ENCODE measurements around the gene ARMC2. TPM values are rescaled to one million over a fixed set of nuclear protein-coding genes. Genes with fewer than 3 reads are reported as not detected.

The ARMC2 gene
- total and polyA plus RNA-seq, 2 experiments from 2014 or later = 0.97 to 4.4 TPM

GRCh38 chr6:108839083-108839642, 9.1 kb upstream of the ARMC2 start:
- Histone ChIP-seq H3K4me2 (ENCODE audit: unreplicated experiment) (no peak overlapping the region), H2AFZ (no peak overlapping the region), H3K79me2 (ENCODE audit: insufficient read depth) (no peaks in the 10 kb centered on the region), H3K36me3 (ENCODE audit: low read depth) (no peaks in the 10 kb centered on the region), H3K4me1 (ENCODE audit: insufficient read depth) (no peaks in the 10 kb centered on the region), H4K20me1 (ENCODE audit: insufficient read depth) (no peaks in the 10 kb centered on the region), H3K4me3 (no peak overlapping the region), H3K9ac (no peak overlapping the region), H3K9me3 (ENCODE audit: low read depth) (no peaks in the 10 kb centered on the region), H3F3A (ENCODE audit: insufficient read depth) (peaks cover 6% of the 10 kb centered on the region; the same call in 1 of the 2 replicates), H3K27me3 (replicated peaks; ENCODE audit: insufficient read depth) (no peaks in the 10 kb centered on the region), H3K27ac (no peak overlapping the region), H3K9me2 (ENCODE audit: insufficient read depth) (no peaks in the 10 kb centered on the region)
- DNase-seq = no peak
- TF ChIP-seq EZH2phosphoT487 (IDR thresholded peaks at IDR 0.05; ENCODE audit: insufficient read depth, low read depth) (no peak), EZH2 (IDR thresholded peaks at IDR 0.05; ENCODE audit: insufficient read depth, poor library complexity, severe bottlenecking) (no peak)
- in situ Hi-C loops (cut with MboI) = loop anchor here (10.0 kb wide), 1 partner anchor 294 kb away; no protein-coding TSS in a partner anchor
- 59 to 68% methylated on average over 9 of the region's 9 CpGs for WGBS, 2 experiments (ENCODE audit: low coverage in 1 of 2, low lambda C conversion rate in 2 of 2, missing lambda C conversion rate in 2 of 2)

GRCh38 chr6:108840919-108841318, 7.3 kb upstream of the ARMC2 start:
- DNase-seq = no peak
- H3K9ac ChIP-seq = no peak overlapping the region
- H3K9me2 ChIP-seq (ENCODE audit: insufficient read depth) = no peaks in the 10 kb centered on the region
- no peaks in the 10 kb centered on the region for H3K79me2 ChIP-seq (ENCODE audit: insufficient read depth)
- H3K9me3 ChIP-seq (ENCODE audit: low read depth) = no peaks in the 10 kb centered on the region
- in situ Hi-C loops (cut with MboI) = no loop called here
- 91 to 92% methylated on average over 4 of the region's 4 CpGs for WGBS, 2 experiments (ENCODE audit: low coverage in 1 of 2, low lambda C conversion rate in 2 of 2, missing lambda C conversion rate in 2 of 2)
- no peaks in the 10 kb centered on the region for H4K20me1 ChIP-seq (ENCODE audit: insufficient read depth)
- H3K4me2 ChIP-seq (ENCODE audit: unreplicated experiment) = no peak overlapping the region
- H3F3A ChIP-seq (ENCODE audit: insufficient read depth) = 0 out of 2 replicates have a peak, but pooled peaks cover under 1% of the 10 kb centered on the region
- no peak overlapping the region for H2AFZ ChIP-seq
- H3K27ac ChIP-seq = no peak overlapping the region
- H3K27me3 ChIP-seq (replicated peaks; ENCODE audit: insufficient read depth) = no peaks in the 10 kb centered on the region
- no peaks in the 10 kb centered on the region for H3K36me3 ChIP-seq (ENCODE audit: low read depth)
- H3K4me3 ChIP-seq = no peak overlapping the region
- H3K4me1 ChIP-seq (ENCODE audit: insufficient read depth) = no peaks in the 10 kb centered on the region
- no peak for TF ChIP-seq EZH2phosphoT487 (IDR thresholded peaks at IDR 0.05; ENCODE audit: insufficient read depth, low read depth)
- no peak for TF ChIP-seq EZH2 (IDR thresholded peaks at IDR 0.05; ENCODE audit: insufficient read depth, poor library complexity, severe bottlenecking)

GRCh38 chr6:108841377-108841855, 6.8 kb upstream of the ARMC2 start:
- H3K36me3 ChIP-seq (ENCODE audit: low read depth) = no peaks in the 10 kb centered on the region
- no peaks in the 10 kb centered on the region for H3K9me3 ChIP-seq (ENCODE audit: low read depth)
- no peaks in the 10 kb centered on the region for H3K79me2 ChIP-seq (ENCODE audit: insufficient read depth)
- no peak for DNase-seq
- no peak overlapping the region for H2AFZ ChIP-seq
- H3K4me3 ChIP-seq = no peak overlapping the region
- H3K9ac ChIP-seq = no peak overlapping the region
- no peaks in the 10 kb centered on the region for H3K27me3 ChIP-seq (replicated peaks; ENCODE audit: insufficient read depth)
- in situ Hi-C loops (cut with MboI) = no loop called here
- TF ChIP-seq EZH2phosphoT487 (IDR thresholded peaks at IDR 0.05; ENCODE audit: insufficient read depth, low read depth) = no peak
- no peak for TF ChIP-seq EZH2 (IDR thresholded peaks at IDR 0.05; ENCODE audit: insufficient read depth, poor library complexity, severe bottlenecking)
- no peaks in the 10 kb centered on the region for H3F3A ChIP-seq (ENCODE audit: insufficient read depth)
- H3K4me1 ChIP-seq (ENCODE audit: insufficient read depth) = no peaks in the 10 kb centered on the region
- H4K20me1 ChIP-seq (ENCODE audit: insufficient read depth) = no peaks in the 10 kb centered on the region
- no peaks in the 10 kb centered on the region for H3K9me2 ChIP-seq (ENCODE audit: insufficient read depth)
- no peak overlapping the region for H3K4me2 ChIP-seq (ENCODE audit: unreplicated experiment)
- no peak overlapping the region for H3K27ac ChIP-seq
- WGBS, 2 experiments (ENCODE audit: low coverage in 1 of 2, low lambda C conversion rate in 2 of 2, missing lambda C conversion rate in 2 of 2) = 90 to 96% methylated on average over 5 of the region's 5 CpGs

GRCh38 chr6:108844135-108844534, 4.1 kb upstream of the ARMC2 start:
- no peaks in the 10 kb centered on the region for H3K9me3 ChIP-seq (ENCODE audit: low read depth)
- H3K4me2 ChIP-seq (ENCODE audit: unreplicated experiment) = no peak overlapping the region
- no peaks in the 10 kb centered on the region for H3K4me1 ChIP-seq (ENCODE audit: insufficient read depth)
- TF ChIP-seq EZH2phosphoT487 (IDR thresholded peaks at IDR 0.05; ENCODE audit: insufficient read depth, low read depth) (no peak), EZH2 (IDR thresholded peaks at IDR 0.05; ENCODE audit: insufficient read depth, poor library complexity, severe bottlenecking) (no peak)
- no peak overlapping the region for H3K27ac ChIP-seq
- H2AFZ ChIP-seq = no peak overlapping the region
- no peaks in the 10 kb centered on the region for H3K27me3 ChIP-seq (replicated peaks; ENCODE audit: insufficient read depth)
- 0 out of 2 replicates have a peak, but pooled peaks cover 5% of the 10 kb centered on the region for H3K79me2 ChIP-seq (ENCODE audit: insufficient read depth)
- H3K36me3 ChIP-seq (ENCODE audit: low read depth) = no peaks in the 10 kb centered on the region
- H3K9ac ChIP-seq = no peak overlapping the region
- WGBS, 2 experiments (ENCODE audit: low coverage in 1 of 2, low lambda C conversion rate in 2 of 2, missing lambda C conversion rate in 2 of 2) = 83 to 86% methylated on average over 3 of the region's 3 CpGs
- no peaks in the 10 kb centered on the region for H4K20me1 ChIP-seq (ENCODE audit: insufficient read depth)
- no peak overlapping the region for H3K4me3 ChIP-seq
- H3F3A ChIP-seq (ENCODE audit: insufficient read depth) = no peaks in the 10 kb centered on the region
- no peaks in the 10 kb centered on the region for H3K9me2 ChIP-seq (ENCODE audit: insufficient read depth)
- in situ Hi-C loops (cut with MboI) = no loop called here
- DNase-seq = no peak

Data from GM23248 (cell line).